Activated CD8-positive, alpha-beta memory T cell treated with anti-CD3 and anti-CD28 coated beads, Interleukin-2, amount 50 U/mL, for 48 hours (primary cell): ENCODE measurements around the gene CCNH.

Source experiments
- DNase-seq: peaks from one replicate; pipeline ENCODE4 v3.0.0-alpha.2; 2020

CCNH gene

GRCh38 chr5:87401626-87402025 lies 11.1 kb downstream of the CCNH start:
- no peak for DNase-seq

GRCh38 chr5:87400305-87400899 lies 12.3 kb downstream of the CCNH start:
- no peak for DNase-seq

- DNase-seq = no peak
These were observed 13.0 kb downstream of the CCNH start for GRCh38 chr5:87399720-87400119.

GRCh38 chr5:87398981-87399614 lies 13.6 kb downstream of the CCNH start:
- DNase-seq = no peak

GRCh38 chr5:87394411-87395165 lies 18.1 kb downstream of the CCNH start:
- DNase-seq = no peak

- DNase-seq = no peak
These were observed 19.4 kb downstream of the CCNH start for GRCh38 chr5:87393331-87393730.

- DNase-seq = no peak
These were observed 19.9 kb downstream of the CCNH start for GRCh38 chr5:87392801-87393200.

- DNase-seq = no peak
These were observed 20.6 kb downstream of the CCNH start for GRCh38 chr5:87392170-87392569.

- no peak for DNase-seq
These were observed 22.0 kb downstream of the CCNH start for GRCh38 chr5:87390576-87391199.

- DNase-seq = no peak
These were observed 22.7 kb downstream of the CCNH start for GRCh38 chr5:87390075-87390474.

GRCh38 chr5:87389296-87390034 lies 23.3 kb downstream of the CCNH start:
- DNase-seq = no peak

GRCh38 chr5:87388129-87388528 lies 24.6 kb downstream of the CCNH start:
- DNase-seq = no peak

- DNase-seq = no peak
These were observed 26.9 kb downstream of the CCNH start for GRCh38 chr5:87385802-87386201.

- DNase-seq = no peak
These were observed 29.5 kb downstream of the CCNH start for GRCh38 chr5:87383216-87383615.

- DNase-seq = no peak
These were observed 30.5 kb downstream of the CCNH start for GRCh38 chr5:87382224-87382623.

- no peak for DNase-seq
These were observed 40.0 kb downstream of the CCNH start for GRCh38 chr5:87372705-87373104.

- DNase-seq = no peak
These were observed 43.3 kb downstream of the CCNH start for GRCh38 chr5:87369431-87369830.

- no peak for DNase-seq
These were observed 44.1 kb downstream of the CCNH start for GRCh38 chr5:87368601-87369000.

GRCh38 chr5:87367243-87367642 lies 45.5 kb downstream of the CCNH start:
- no peak for DNase-seq

- no peak for DNase-seq
These were observed 51.1 kb downstream of the CCNH start for GRCh38 chr5:87361536-87362213.

GRCh38 chr5:87361031-87361445 lies 51.7 kb downstream of the CCNH start:
- DNase-seq = no peak

GRCh38 chr5:87360132-87360531 lies 52.6 kb downstream of the CCNH start:
- no peak for DNase-seq

GRCh38 chr5:87359106-87359505 lies 53.6 kb downstream of the CCNH start:
- no peak for DNase-seq
